Upper lobe of left lung (tissue), 6 donors: Measurements from ENCODE around the gene IRAK1BP1. TPM values are rescaled to one million over a fixed set of nuclear protein-coding genes. Genes with fewer than 3 reads are reported as not detected.
A peak's percentile ranks its signal among the peaks of the same experiment; 100 is the strongest.
"Not testable (repeated sequence)": the region's sequence is repeated elsewhere in the genome, so short reads cannot be mapped to it uniquely, and the experiment has no call there.

ENCODE experiments used
- ATAC-seq, 2 donors: fragments of 200-7000 bp; cut with Tn5 transposase; one replicate each; pipeline ENCODE4 v1.9.1; 2022; ENCODE audit warnings: mild to moderate bottlenecking in 2 of 2, moderate library complexity in 2 of 2; ENCODE audit not compliant: low FRiP score in 2 of 2
- DNase-seq, 2 donors: peaks; one replicate each; pipeline ENCODE4 v3.0.0-alpha.2; 2019 to 2020
- H3K27ac ChIP-seq, 4 donors: fragments of 200-600 bp; sonication (generic); one replicate each; pipeline ENCODE4 v1.5.1; 2016 to 2019
- H3K27me3 ChIP-seq, 4 donors: fragments of 200-600 bp; sonication (generic); one replicate each; pipeline ENCODE4 v1.5.1; 2017 to 2019
- H3K36me3 ChIP-seq, 4 donors: fragments of 200-600 bp; sonication (generic); one replicate each; pipeline ENCODE4 v1.5.1; 2016 to 2019
- H3K4me1 ChIP-seq, 4 donors: fragments of 200-600 bp; sonication (generic); one replicate each; pipeline ENCODE4 v1.5.1; 2018 to 2019
- H3K4me3 ChIP-seq, 4 donors: fragments of 200-600 bp; sonication (generic); one replicate each; pipeline ENCODE4 v1.5.1; 2017 to 2019; ENCODE audit warnings: mild to moderate bottlenecking in 2 of 4, moderate library complexity in 1 of 4
- H3K9me3 ChIP-seq, 4 donors: fragments of 200-600 bp; sonication (generic); one replicate each; pipeline ENCODE4 v1.5.1; 2018 to 2019
- EP300 ChIP-seq, 4 donors: sonication (generic); formaldehyde crosslinking; IDR thresholded peaks; one replicate each; pipeline ENCODE4 v1.5.1; 2017; ENCODE audit warnings: antibody characterized with exemption in 4 of 4, control low read depth in 2 of 4
- POLR2A ChIP-seq, 4 donors: fragments of 450-650 bp; IDR thresholded peaks; one replicate each; pipeline ENCODE4 v1.5.1; 2016 to 2017; ENCODE audit warnings: antibody characterized with exemption in 4 of 4, mild to moderate bottlenecking in 2 of 4
- POLR2AphosphoS5 ChIP-seq, 2 donors: sonication (generic); formaldehyde crosslinking; IDR thresholded peaks; one replicate each; pipeline ENCODE4 v1.5.1; 2017; ENCODE audit warnings: antibody characterized with exemption in 2 of 2
- WGBS, 2 donors: methylation state at CpG; one replicate each; pipeline ENCODE4 v1.1.5; 2017 to 2018; 5-methylcytosine and 5-hydroxymethylcytosine counted together
- total RNA-seq, 6 donors: library from RNA; depleted of rRNA in 4 of 6; stranded (reverse); fragments of >200 nt in 4 of 6; gene quantifications; one replicate each; pipeline versions ENCODE4 v1.1.0 to v1.2.1, GENCODE V29; 2016 to 2021
- TF ChIP-seq, protein P1 (sequence below), 6 experiments: fragments of 450-650 bp in 4 of 6; fragments of 200-600 bp in 2 of 6; sonication (generic) in 2 of 6; IDR thresholded peaks; one replicate each; pipeline ENCODE4 v1.5.1; 2016 to 2019; ENCODE audit warnings: antibody characterized with exemption in 6 of 6
- donor health status: DM: no; HTN: no; CAD: no; lungs with moderate emphysema.
- donor health status: DM: no; HTN: yes; CAD: no; lungs with severe emphysema.

Gene IRAK1BP1
- total RNA-seq, 6 donors from 2014 or later, result 2.2 to 9.6 (median 5.2) TPM

- peak overlapping the region in 1 of 4 donors; percentile 47 for H3K4me3 ChIP-seq
These were observed 44.0 kb downstream of the IRAK1BP1 start for GRCh38 chr6:78911218-78911940.

GRCh38 chr6:78916411-78916810, 49.1 kb downstream of the IRAK1BP1 start:
- DNase-seq, result no peak
- no peak overlapping the region for H3K4me3 ChIP-seq
- no peaks in the 10 kb centered on the region for H3K36me3 ChIP-seq
- H3K27me3 ChIP-seq, result no peaks in the 10 kb centered on the region
- ATAC-seq, result no peak
- H3K27ac ChIP-seq, result no peak overlapping the region
- TF ChIP-seq, protein P1, sequence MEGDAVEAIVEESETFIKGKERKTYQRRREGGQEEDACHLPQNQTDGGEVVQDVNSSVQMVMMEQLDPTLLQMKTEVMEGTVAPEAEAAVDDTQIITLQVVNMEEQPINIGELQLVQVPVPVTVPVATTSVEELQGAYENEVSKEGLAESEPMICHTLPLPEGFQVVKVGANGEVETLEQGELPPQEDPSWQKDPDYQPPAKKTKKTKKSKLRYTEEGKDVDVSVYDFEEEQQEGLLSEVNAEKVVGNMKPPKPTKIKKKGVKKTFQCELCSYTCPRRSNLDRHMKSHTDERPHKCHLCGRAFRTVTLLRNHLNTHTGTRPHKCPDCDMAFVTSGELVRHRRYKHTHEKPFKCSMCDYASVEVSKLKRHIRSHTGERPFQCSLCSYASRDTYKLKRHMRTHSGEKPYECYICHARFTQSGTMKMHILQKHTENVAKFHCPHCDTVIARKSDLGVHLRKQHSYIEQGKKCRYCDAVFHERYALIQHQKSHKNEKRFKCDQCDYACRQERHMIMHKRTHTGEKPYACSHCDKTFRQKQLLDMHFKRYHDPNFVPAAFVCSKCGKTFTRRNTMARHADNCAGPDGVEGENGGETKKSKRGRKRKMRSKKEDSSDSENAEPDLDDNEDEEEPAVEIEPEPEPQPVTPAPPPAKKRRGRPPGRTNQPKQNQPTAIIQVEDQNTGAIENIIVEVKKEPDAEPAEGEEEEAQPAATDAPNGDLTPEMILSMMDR (IDR thresholded peaks at IDR 0.05), result no peak
- TF ChIP-seq POLR2AphosphoS5 (IDR thresholded peaks at IDR 0.05) (no peak), EP300 (IDR thresholded peaks at IDR 0.05) (no peak), POLR2A (IDR thresholded peaks at IDR 0.05) (no peak)
- peaks cover 0 to 11% (median 4%) of the 10 kb centered on the region in 4 donors for H3K9me3 ChIP-seq
- no peaks in the 10 kb centered on the region for H3K4me1 ChIP-seq
- 88 to 89% methylated on average over 3 of the region's 3 CpGs for WGBS, 2 donors

More at GRCh38 chr6:78911218-78911940, 44.0 kb downstream of the IRAK1BP1 start:
- DNase-seq (no peak), ATAC-seq (no peak)
- no peaks in the 10 kb centered on the region for H3K36me3 ChIP-seq
- H3K4me1 ChIP-seq, result peaks cover 0 to 19% (median 11%) of the 10 kb centered on the region in 4 donors
- TF ChIP-seq EP300 (IDR thresholded peaks at IDR 0.05), result no peak
- WGBS, 2 donors, result 74 to 78% methylated on average over 9 of the region's 9 CpGs
- no peak overlapping the region for H3K27ac ChIP-seq
- no peaks in the 10 kb centered on the region for H3K27me3 ChIP-seq
- no peaks in the 10 kb centered on the region for H3K9me3 ChIP-seq

GRCh38 chr6:78917788-78918187, 50.4 kb downstream of the IRAK1BP1 start:
- Histone ChIP-seq H3K4me1 (no peaks in the 10 kb centered on the region), H3K27ac (no peak overlapping the region), H3K9me3 (peaks cover 0 to 14% (median 5%) of the 10 kb centered on the region in 4 donors), H3K36me3 (no peaks in the 10 kb centered on the region), H3K4me3 (no peak overlapping the region), H3K27me3 (no peaks in the 10 kb centered on the region)
- WGBS, 2 donors, result 100% methylated on average over 1 of the region's 1 CpG
- TF ChIP-seq POLR2A (IDR thresholded peaks at IDR 0.05) (no peak), POLR2AphosphoS5 (IDR thresholded peaks at IDR 0.05) (no peak), EP300 (IDR thresholded peaks at IDR 0.05) (no peak)
- TF ChIP-seq, protein P1 (IDR thresholded peaks at IDR 0.05), result no peak
- ATAC-seq, result no peak
- DNase-seq, result no peak

- peaks cover 0 to 14% (median 9%) of the 10 kb centered on the region in 4 donors for H3K9me3 ChIP-seq
- H3K27ac ChIP-seq, H3K36me3 ChIP-seq, H3K4me3 ChIP-seq, H3K4me1 ChIP-seq, H3K27me3 ChIP-seq, ATAC-seq: not testable (repeated sequence)
- DNase-seq, result peak in 1 of 2 donors; percentile 52
- WGBS, 2 donors, result 88 to 91% methylated on average over 8 to 10 of the region's 10 CpGs
These were observed 53.8 kb downstream of the IRAK1BP1 start for GRCh38 chr6:78921168-78921567.

DNA sequence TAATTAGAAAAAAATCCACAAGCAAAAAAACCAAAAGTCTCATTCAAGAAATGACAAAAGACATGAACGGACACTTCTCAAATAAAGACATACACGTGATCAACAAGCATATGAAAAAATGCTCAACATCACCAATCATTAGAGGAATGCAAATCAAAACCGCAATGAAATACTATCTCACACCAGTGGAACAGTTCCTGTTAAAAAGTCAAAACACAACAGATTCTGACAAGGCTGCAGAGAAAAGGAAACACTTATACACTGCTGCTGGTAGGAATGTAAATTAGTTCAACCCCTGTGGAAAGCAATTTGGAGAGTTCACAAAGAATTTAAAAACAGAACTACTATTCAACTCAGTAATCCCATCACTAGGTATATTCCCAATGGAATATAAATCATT, 58.0 kb downstream of the IRAK1BP1 start:
- H3K4me1 ChIP-seq, result no peaks in the 10 kb centered on the region
- no peak for ATAC-seq
- H3K9me3 ChIP-seq, result peaks cover 0 to 12% (median 7%) of the 10 kb centered on the region in 4 donors
- H3K27me3 ChIP-seq, result no peaks in the 10 kb centered on the region
- no peak for DNase-seq
- no peak overlapping the region for H3K4me3 ChIP-seq
- TF ChIP-seq, protein P1 (IDR thresholded peaks at IDR 0.05), result no peak
- TF ChIP-seq EP300 (IDR thresholded peaks at IDR 0.05) (no peak), POLR2AphosphoS5 (IDR thresholded peaks at IDR 0.05) (no peak), POLR2A (IDR thresholded peaks at IDR 0.05) (no peak)
- H3K36me3 ChIP-seq, result no peaks in the 10 kb centered on the region
- 88 to 90% methylated on average over 3 of the region's 3 CpGs for WGBS, 2 donors
- H3K27ac ChIP-seq, result no peak overlapping the region

DNA sequence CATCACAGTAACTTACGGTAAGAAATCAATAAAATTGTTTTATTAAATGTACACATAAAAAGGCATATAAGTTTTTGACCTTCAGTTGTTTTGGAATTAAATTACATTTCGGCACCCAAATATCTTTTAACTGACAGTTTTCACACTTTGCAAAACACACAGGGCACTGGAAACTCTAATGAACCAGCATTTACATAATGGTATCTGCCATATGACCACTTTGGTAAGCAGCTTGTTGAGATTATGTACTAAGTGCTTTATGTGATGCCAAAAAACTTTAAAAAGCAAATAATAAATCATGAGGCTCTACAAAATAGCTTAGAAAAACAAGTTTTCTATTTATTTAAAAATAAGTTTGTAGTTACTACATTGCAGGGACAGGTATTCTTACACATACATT, 68.2 kb downstream of the IRAK1BP1 start:
- TF ChIP-seq POLR2AphosphoS5 (IDR thresholded peaks at IDR 0.05) (no peak), POLR2A (IDR thresholded peaks at IDR 0.05) (no peak), EP300 (IDR thresholded peaks at IDR 0.05) (no peak)
- TF ChIP-seq, protein P1 (IDR thresholded peaks at IDR 0.05), result no peak
- H3K4me1 ChIP-seq, result no peaks in the 10 kb centered on the region
- ATAC-seq, result no peak
- no peaks in the 10 kb centered on the region for H3K9me3 ChIP-seq
- no peak overlapping the region for H3K27ac ChIP-seq
- H3K36me3 ChIP-seq, result peaks cover 0 to 17% (median under 1%) of the 10 kb centered on the region in 4 donors
- no peaks in the 10 kb centered on the region for H3K27me3 ChIP-seq
- no peak overlapping the region for H3K4me3 ChIP-seq
- DNase-seq, result no peak
- 96 to 100% methylated on average over 2 of the region's 2 CpGs for WGBS, 2 donors
